Endodermal cell (in vitro differentiated cells): ENCODE data around the gene UBE2D2. TPM values are rescaled to one million over a fixed set of nuclear protein-coding genes. Genes with fewer than 3 reads are reported as not detected.

Experiments used
- DNase-seq: peaks from one replicate; pipeline ENCODE4 v3.0.0-alpha.2; 2017
- H3K27ac ChIP-seq: 2 replicates; pipeline ENCODE4 v1.5.1; 2013; ENCODE audit warnings: mild to moderate bottlenecking, low read depth, low read length, moderate library complexity
- H3K27me3 ChIP-seq: 2 replicates; pipeline ENCODE4 v1.6.1; 2013; ENCODE audit warnings: mild to moderate bottlenecking, low read length, moderate library complexity; ENCODE audit not compliant: insufficient read depth, control insufficient read depth, poor library complexity, severe bottlenecking
- H3K36me3 ChIP-seq: 2 replicates; pipeline ENCODE4 v1.7.0; 2013; ENCODE audit warnings: mild to moderate bottlenecking, low read length, moderate library complexity; ENCODE audit not compliant: control insufficient read depth, insufficient read depth
- H3K4me1 ChIP-seq: one replicate; pipeline ENCODE4 v1.7.0; 2013; ENCODE audit warnings: low read length; ENCODE audit not compliant: control insufficient read depth, insufficient read depth
- H3K4me3 ChIP-seq: 2 replicates; pipeline ENCODE4 v1.5.1; 2013; ENCODE audit warnings: mild to moderate bottlenecking, low read length, moderate library complexity
- H3K9ac ChIP-seq: 2 replicates; pipeline ENCODE4 v1.6.1; 2013; ENCODE audit warnings: mild to moderate bottlenecking, low read length, moderate library complexity; ENCODE audit not compliant: poor library complexity, severe bottlenecking; ENCODE audit errors: extremely low read depth
- H3K9me3 ChIP-seq: 2 replicates; pipeline ENCODE4 v1.6.1; 2013; ENCODE audit warnings: mild to moderate bottlenecking, low read length, moderate library complexity; ENCODE audit not compliant: control insufficient read depth
- H3K27ac Mint-ChIP-seq: 2 replicates; pipeline ENCODE4 v1.8.0; 2020; ENCODE audit warnings: mixed read lengths
- H3K27me3 Mint-ChIP-seq: 2 replicates; pipeline ENCODE4 v1.8.0; 2021; ENCODE audit warnings: mild to moderate bottlenecking, mixed read lengths; ENCODE audit not compliant: insufficient read depth
- H3K36me3 Mint-ChIP-seq: 2 replicates; pipeline ENCODE4 v1.8.0; 2020; ENCODE audit warnings: low read depth, mixed read lengths
- H3K4me1 Mint-ChIP-seq: 2 replicates; pipeline ENCODE4 v1.8.0; 2020; ENCODE audit warnings: mixed read lengths
- H3K4me3 Mint-ChIP-seq: 2 replicates; pipeline ENCODE4 v1.8.0; 2020; ENCODE audit warnings: mild to moderate bottlenecking, moderate library complexity, mixed read lengths
- H3K9me3 Mint-ChIP-seq: 2 replicates; pipeline ENCODE4 v1.8.0; 2020; ENCODE audit warnings: mild to moderate bottlenecking, mixed read lengths
- CTCF ChIP-seq: fragments of 200-600 bp; sonication (generic); conservative IDR thresholded peaks from 2 replicates; pipeline ENCODE4 v1.5.0; 2021; ENCODE audit warnings: antibody characterized with exemption, mild to moderate bottlenecking
- WGBS, 2 experiments: methylation state at CpG; one replicate each; pipeline versions ENCODE4 v1.1.5 to v1.1.7; 2013; ENCODE audit warnings: missing lambda C conversion rate in 2 of 2, mixed read lengths in 1 of 2; ENCODE audit not compliant: insufficient coverage in 1 of 2, insufficient read length in 1 of 2; 5-methylcytosine and 5-hydroxymethylcytosine counted together
- total RNA-seq, 2 donors: library from RNA; stranded (reverse); fragmentation: NEBNext Ultra II Directional in 1 of 2; extraction: Animal tissue kit (Norgen Biotek cat#: 25700) in 1 of 2; gene quantifications; 2 replicates in 1 of 2; 3 replicates in 1 of 2; pipeline ENCODE4 v1.2.1, GENCODE V29; 2021

The UBE2D2 gene
- total RNA-seq, 2 donors from 2014 or later: 172 to 202 TPM

DNA sequence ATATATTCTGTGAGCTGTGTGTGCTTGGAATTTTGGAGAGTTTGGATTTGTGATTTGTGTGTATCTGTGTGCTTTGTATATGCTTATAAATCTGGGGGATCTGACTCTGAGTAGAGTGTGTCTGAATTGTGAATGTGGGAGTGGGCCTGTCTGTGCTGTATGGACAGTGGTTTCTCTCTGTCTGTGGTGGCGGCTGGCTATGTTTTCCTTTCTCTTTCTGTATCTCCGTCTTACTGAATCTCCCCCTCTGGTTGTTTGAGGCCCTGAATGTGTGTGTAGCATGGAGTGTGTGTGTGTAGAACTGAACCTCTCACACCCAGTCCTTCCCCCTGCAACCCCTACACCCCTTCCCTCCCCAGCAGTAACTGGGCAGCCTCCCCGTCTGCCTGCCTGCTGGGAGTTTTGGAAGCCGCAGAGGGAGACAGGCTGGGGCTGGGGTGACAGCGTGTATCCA lies 91.7 kb downstream of the UBE2D2 start:
- Mint-ChIP-seq H3K9me3 (no peaks in the 10 kb centered on the region), H3K27ac (peak overlapping the region; percentile 17), H3K4me3 (peak overlapping the region; percentile 18), H3K27me3 (no peaks in the 10 kb centered on the region), H3K4me1 (peaks cover 48% of the 10 kb centered on the region), H3K36me3 (peaks cover 4% of the 10 kb centered on the region)
- DNase-seq: no peak
- no peak overlapping the region for H3K4me3 ChIP-seq
- H3K36me3 ChIP-seq: no peaks in the 10 kb centered on the region
- no peak overlapping the region for H3K9ac ChIP-seq
- H3K27me3 ChIP-seq: no peaks in the 10 kb centered on the region
- TF ChIP-seq CTCF: no peak
- no peaks in the 10 kb centered on the region for H3K9me3 ChIP-seq
- peaks cover 25% of the 10 kb centered on the region for H3K4me1 ChIP-seq
- H3K27ac ChIP-seq: peak overlapping the region; percentile 81
- 84% methylated on average over 4 of the region's 5 CpGs; no CpG with 5 or more reads in 1 of the 2 experiments for WGBS, 2 experiments

DNA sequence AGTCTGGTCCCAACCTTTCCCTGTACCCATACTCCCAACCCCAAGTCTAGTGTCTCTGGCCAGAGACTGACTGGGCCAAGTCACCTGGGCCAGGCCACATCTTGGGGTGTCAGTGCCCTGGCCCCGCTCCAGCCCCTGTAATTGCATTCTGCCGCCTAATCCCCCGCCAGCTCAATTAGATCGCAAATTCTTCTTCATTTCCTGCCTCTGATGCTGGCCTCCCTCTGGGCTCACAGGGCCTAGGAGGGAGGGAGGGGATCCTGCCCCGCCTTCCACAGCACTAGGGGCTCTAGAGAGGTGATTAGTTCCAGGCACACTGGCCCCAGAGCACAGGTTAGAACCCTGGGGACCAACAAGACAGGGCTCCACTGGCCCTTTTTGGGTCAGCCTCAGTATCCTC lies 92.5 kb downstream of the UBE2D2 start:
- peak overlapping the region; percentile 18 for H3K4me3 Mint-ChIP-seq
- no peaks in the 10 kb centered on the region for H3K27me3 Mint-ChIP-seq
- Histone ChIP-seq H3K4me3 (no peak overlapping the region), H3K4me1 (peaks cover 32% of the 10 kb centered on the region), H3K9me3 (no peaks in the 10 kb centered on the region), H3K27ac (no peak overlapping the region), H3K36me3 (no peaks in the 10 kb centered on the region), H3K27me3 (no peaks in the 10 kb centered on the region), H3K9ac (no peak overlapping the region)
- H3K4me1 Mint-ChIP-seq: peaks cover 54% of the 10 kb centered on the region
- DNase-seq: peak; percentile 70
- no peaks in the 10 kb centered on the region for H3K9me3 Mint-ChIP-seq
- peaks cover 4% of the 10 kb centered on the region for H3K36me3 Mint-ChIP-seq
- 62% methylated on average over 5 of the region's 5 CpGs; no CpG with 5 or more reads in 1 of the 2 experiments for WGBS, 2 experiments
- peak overlapping the region; percentile 17 for H3K27ac Mint-ChIP-seq
- no peak for TF ChIP-seq CTCF

- no peaks in the 10 kb centered on the region for H3K9me3 ChIP-seq
- Mint-ChIP-seq H3K4me1 (peaks cover 59% of the 10 kb centered on the region), H3K27ac (peak overlapping the region; percentile 66), H3K27me3 (no peaks in the 10 kb centered on the region), H3K36me3 (peaks cover 4% of the 10 kb centered on the region), H3K9me3 (no peaks in the 10 kb centered on the region), H3K4me3 (no peak overlapping the region)
- no peaks in the 10 kb centered on the region for H3K36me3 ChIP-seq
- H3K27me3 ChIP-seq: no peaks in the 10 kb centered on the region
- H3K4me1 ChIP-seq: peaks cover 40% of the 10 kb centered on the region
- no peak for TF ChIP-seq CTCF
- peak overlapping the region; percentile 83 for H3K27ac ChIP-seq
- DNase-seq: no peak
- no peak overlapping the region for H3K9ac ChIP-seq
- no peak overlapping the region for H3K4me3 ChIP-seq
- 88 to 92% methylated on average over 2 to 3 of the region's 3 CpGs for WGBS, 2 experiments
Observed at GRCh38 chr5:139654464-139654863, 93.3 kb downstream of the UBE2D2 start.
